HG02759 (cell line): ENCODE data around the gene ALG6.

Experiments used
- ATAC-seq: cut with Tn5 transposase; IDR thresholded peaks from one replicate; pipeline ENCODE4 v1.9.1; 2021; ENCODE audit warnings: mild to moderate bottlenecking, moderate library complexity; ENCODE audit not compliant: unreplicated experiment

The ALG6 gene

GRCh38 chr1:63487336-63488065, 120.1 kb downstream of the ALG6 start:
- no peak for ATAC-seq
